ENCODE results near the gene RNF169. TPM values are rescaled to one million over a fixed set of nuclear protein-coding genes. Genes with fewer than 3 reads are reported as not detected.

RNF169 gene
- total and polyA plus RNA-seq, 9 of the 15 experiments (the other 6 are each of a cell fraction or from before 2014, with no cell fraction given) = 0.68 to 18.1 (median 10.1) TPM

- TF ChIP-seq ZNF77 (CRISPR knock-in tag; IDR thresholded peaks at IDR 0.05) = no peak
- TF ChIP-seq CBX3 (IDR thresholded peaks at IDR 0.05; ENCODE audit: borderline replicate concordance in 1 of 2, low read length in 2 of 2) = peak in 1 of 2 experiments; percentile 98; a peak in 2 of 3 replicates
- no peak for TF ChIP-seq SP2 (IDR thresholded peaks at IDR 0.05; ENCODE audit: extremely low read depth, low read depth, low read length, poor library complexity, severe bottlenecking)
- TF ChIP-seq ZNF24 (IDR thresholded peaks at IDR 0.05) = no peak
- no peak for TF ChIP-seq ZFX (CRISPR knock-in tag; IDR thresholded peaks at IDR 0.05)
- no peak for TF ChIP-seq HNRNPH1 (optimal IDR thresholded peaks at IDR 0.05; ENCODE audit: low read depth, low read length)
- TF ChIP-seq ZNF431 (CRISPR knock-in tag; IDR thresholded peaks at IDR 0.05) = no peak
- TF ChIP-seq ZNF232 (CRISPR knock-in tag; IDR thresholded peaks at IDR 0.05) = no peak
- TF ChIP-seq MAX (CRISPR knock-in tag; IDR thresholded peaks at IDR 0.05) = no peak
- no peak for TF ChIP-seq ZNF57 (CRISPR knock-in tag; IDR thresholded peaks at IDR 0.05)
- no peak for TF ChIP-seq MEF2D (tag; conservative IDR thresholded peaks at IDR 0.05; ENCODE audit: low read depth)
- peak; percentile 35 for TF ChIP-seq GTF3C2 (IDR thresholded peaks at IDR 0.05; ENCODE audit: borderline replicate concordance, extremely low read depth, insufficient read length)
- TF ChIP-seq RAD21 (CRISPR knock-in tag; conservative IDR thresholded peaks at IDR 0.05 in 1 of 2, IDR thresholded peaks at IDR 0.05 in 1 of 2) = peak in 1 of 2 experiments; percentile 28; a peak in 1 of 4 replicates
- TF ChIP-seq ZNF512 (tag; IDR thresholded peaks at IDR 0.05) = no peak
- no peak for TF ChIP-seq ZNF217 (CRISPR knock-in tag; IDR thresholded peaks at IDR 0.05)
- TF ChIP-seq SOX6 (IDR thresholded peaks at IDR 0.05) = no peak
- TF ChIP-seq USF2 (CRISPR knock-in tag; IDR thresholded peaks at IDR 0.05) = no peak
- no peak for TF ChIP-seq MNT (conservative IDR thresholded peaks at IDR 0.05)
- no peak for TF ChIP-seq SMAD4 (CRISPR knock-in tag; conservative IDR thresholded peaks at IDR 0.05)
- TF ChIP-seq CBX5 (IDR thresholded peaks at IDR 0.05; ENCODE audit: borderline replicate concordance, low read depth) = peak; percentile 63; the same call in 1 of the 2 replicates
- no peak for TF ChIP-seq MCM7 (IDR thresholded peaks at IDR 0.05)
- no peak for TF ChIP-seq HNRNPUL1 (IDR thresholded peaks at IDR 0.05; ENCODE audit: low read length)
- no peak for TF ChIP-seq PHF21A (IDR thresholded peaks at IDR 0.05; ENCODE audit: borderline replicate concordance, low read depth)
Observed at GRCh38 chr11:74877132-74877531, 128.5 kb downstream of the RNF169 start (continued).

Data from K562 (cell line).